Lower leg skin (tissue), 4 donors: ENCODE data around the gene VDR. TPM values are rescaled to one million over a fixed set of nuclear protein-coding genes. Genes with fewer than 3 reads are reported as not detected.

Experiments
- DNase-seq, 2 donors: peaks; one replicate each; pipeline ENCODE4 v3.0.0-alpha.2; 2019; ENCODE audit warnings: low spot score in 2 of 2
- H3K4me3 ChIP-seq: fragments of 200-600 bp; sonication (generic); 2 replicates; pipeline ENCODE4 v1.5.1; 2017; ENCODE audit warnings: mild to moderate bottlenecking, low read depth; ENCODE audit not compliant: poor library complexity, severe bottlenecking
- CTCF ChIP-seq, 3 donors: fragments of 450-650 bp; IDR thresholded peaks; one replicate each; pipeline ENCODE4 v1.5.1; 2016; ENCODE audit warnings: antibody characterized with exemption in 3 of 3, mild to moderate bottlenecking in 3 of 3, moderate library complexity in 2 of 3
- POLR2A ChIP-seq, 2 donors: fragments of 450-650 bp; IDR thresholded peaks; one replicate each; pipeline ENCODE4 v1.6.1; 2016 to 2017; ENCODE audit warnings: antibody characterized with exemption in 2 of 2, mild to moderate bottlenecking in 1 of 2, moderate library complexity in 1 of 2
- WGBS, 2 donors: methylation state at CpG; one replicate each; pipeline ENCODE4 v1.1.5; 2018; 5-methylcytosine and 5-hydroxymethylcytosine counted together
- intact Hi-C: fragments of 100-400 bp; cut with DNase I; formaldehyde crosslinking; loops from one replicate; pipeline ENCODE4 v1.15.0; 2023; ENCODE audit warnings: low total_unique reads
- total RNA-seq, 4 donors: library from RNA; depleted of rRNA; stranded (reverse); fragments of >200 nt; gene quantifications; one replicate each; pipeline ENCODE4 v1.1.0, GENCODE V29; 2016

Gene VDR
- total RNA-seq, 4 donors from 2014 or later = 35.9 to 58.1 (median 39.4) TPM

- TF ChIP-seq POLR2A (IDR thresholded peaks at IDR 0.05) (no peak), CTCF (IDR thresholded peaks at IDR 0.05) (no peak)
- DNase-seq = no peak
- H3K4me3 ChIP-seq = no peak overlapping the region
- WGBS, 2 donors = 34 to 44% methylated on average over 10 of the region's 10 CpGs
- intact Hi-C loops = no loop called here
Measured at GRCh38 chr12:47852096-47852571, 52.7 kb downstream of the VDR start.

- 71 to 77% methylated on average over 3 of the region's 3 CpGs for WGBS, 2 donors
- TF ChIP-seq CTCF (IDR thresholded peaks at IDR 0.05) = no peak
- no peak for TF ChIP-seq POLR2A (IDR thresholded peaks at IDR 0.05)
- intact Hi-C loops = no loop called here
- no peak for DNase-seq
- H3K4me3 ChIP-seq = no peak overlapping the region
Measured at GRCh38 chr12:47851303-47851952, 53.4 kb downstream of the VDR start.

- DNase-seq = no peak
- H3K4me3 ChIP-seq = no peak overlapping the region
- 54 to 63% methylated on average over 12 of the region's 12 CpGs for WGBS, 2 donors
- no peak for TF ChIP-seq CTCF (IDR thresholded peaks at IDR 0.05)
- TF ChIP-seq POLR2A (IDR thresholded peaks at IDR 0.05) = no peak
- intact Hi-C loops = no loop called here
Measured at GRCh38 chr12:47850153-47851084, 54.4 kb downstream of the VDR start.

- intact Hi-C loops = loop anchor here (10.0 kb wide), 1 partner anchor 96 kb away; no protein-coding TSS in a partner anchor
- WGBS, 2 donors = 68 to 70% methylated on average over 5 of the region's 5 CpGs
- TF ChIP-seq CTCF (IDR thresholded peaks at IDR 0.05) (no peak), POLR2A (IDR thresholded peaks at IDR 0.05) (no peak)
- DNase-seq = no peak
- H3K4me3 ChIP-seq = no peak overlapping the region
Measured at GRCh38 chr12:47849261-47849660, 55.5 kb downstream of the VDR start.

GRCh38 chr12:47848853-47849252, 55.9 kb downstream of the VDR start:
- no peak overlapping the region for H3K4me3 ChIP-seq
- intact Hi-C loops = loop anchor here (10.0 kb wide), 1 partner anchor 96 kb away; no protein-coding TSS in a partner anchor
- TF ChIP-seq POLR2A (IDR thresholded peaks at IDR 0.05) = no peak
- TF ChIP-seq CTCF (IDR thresholded peaks at IDR 0.05) = no peak
- WGBS, 2 donors = 50 to 63% methylated on average over 5 of the region's 5 CpGs
- no peak for DNase-seq
